Activated CD8-positive, alpha-beta T cell treated with anti-CD3 and anti-CD28 coated beads for 36 hours (primary cell): ENCODE data around the gene PRKACA. TPM values are rescaled to one million over a fixed set of nuclear protein-coding genes. Genes with fewer than 3 reads are reported as not detected.

ENCODE experiments used
- ATAC-seq: fragments of 200-7000 bp; cut with Tn5 transposase; one replicate; pipeline ENCODE4 v1.10.0; 2021; ENCODE audit warnings: mild to moderate bottlenecking, moderate library complexity
- CTCF ChIA-PET: fragments of 350-600 bp; sonication (Branson Sonifier 250); formaldehyde crosslinking; loops from one replicate; lab custom pipeline; 2021; ENCODE audit warnings: antibody characterized with exemption; lab: Charles Lee
- POLR2A ChIA-PET: fragments of 350-600 bp; sonication (Branson Sonifier 250); formaldehyde crosslinking; loops from one replicate; lab custom pipeline; 2021; ENCODE audit warnings: antibody characterized with exemption; lab: Charles Lee
- DNase-seq: peaks from one replicate; pipeline ENCODE4 v3.0.0-alpha.2; 2020
- H3K27ac Mint-ChIP-seq: one replicate; pipeline ENCODE4 v1.8.0; 2021; ENCODE audit warnings: mild to moderate bottlenecking, mixed read lengths
- H3K27me3 Mint-ChIP-seq: one replicate; pipeline ENCODE4 v1.8.0; 2021; ENCODE audit warnings: mixed read lengths
- H3K36me3 Mint-ChIP-seq: one replicate; pipeline ENCODE4 v1.8.0; 2021; ENCODE audit warnings: low read depth, mixed read lengths
- H3K4me1 Mint-ChIP-seq: one replicate; pipeline ENCODE4 v1.8.0; 2021; ENCODE audit warnings: low read depth, mixed read lengths
- H3K4me3 Mint-ChIP-seq: one replicate; pipeline ENCODE4 v1.8.0; 2021; ENCODE audit warnings: mild to moderate bottlenecking, moderate library complexity, mixed read lengths
- H3K9me3 Mint-ChIP-seq: one replicate; pipeline ENCODE4 v1.8.0; 2021; ENCODE audit warnings: mixed read lengths
- intact Hi-C: fragments of 100-400 bp; cut with micrococcal nuclease; formaldehyde crosslinking; loops from one replicate; pipeline ENCODE4 v1.10.0; 2022
- total RNA-seq, 2 experiments: library from RNA; stranded (reverse); gene quantifications; one replicate each; pipeline ENCODE4 v1.2.3, GENCODE V29; 2021
- TF ChIP-seq, protein P1 (sequence below): fragments of 200-600 bp; IDR thresholded peaks from one replicate; pipeline ENCODE4 v1.8.0; 2022; ENCODE audit warnings: antibody characterized with exemption, mild to moderate bottlenecking

Gene PRKACA
- total RNA-seq, 2 experiments from 2014 or later, result 61.0 to 61.5 TPM

DNA sequence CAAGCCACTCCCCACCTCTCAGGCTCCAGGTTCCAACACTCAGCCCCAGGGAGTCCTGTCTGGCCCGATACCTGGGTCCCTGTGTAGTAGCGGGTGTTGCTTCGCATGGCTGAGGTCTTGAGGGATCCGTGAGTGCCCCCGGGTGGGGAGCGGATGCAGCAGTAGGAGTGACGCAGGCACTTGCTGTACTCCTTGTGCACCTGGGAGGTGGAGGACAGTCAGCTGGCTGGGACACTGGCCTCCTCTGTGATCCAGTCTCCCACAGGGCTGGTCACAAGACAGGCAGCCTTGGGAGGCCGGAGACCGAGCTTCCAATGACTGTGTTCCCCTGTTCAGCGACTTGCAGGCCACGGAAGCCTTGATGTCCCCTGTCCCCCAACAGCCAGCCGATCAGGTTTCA is 35.2 kb upstream of the PRKACA start:
- CTCF ChIA-PET, result interaction anchor here (1.0 kb wide), 1 partner anchor 11 kb away, joined by 3 read pairs; no protein-coding TSS in a partner anchor
- no peaks in the 10 kb centered on the region for H3K27me3 Mint-ChIP-seq
- DNase-seq (no peak), ATAC-seq (no peak)
- H3K4me3 Mint-ChIP-seq, result no peak overlapping the region
- H3K27ac Mint-ChIP-seq, result no peak overlapping the region
- H3K4me1 Mint-ChIP-seq, result peaks cover 21% of the 10 kb centered on the region
- POLR2A ChIA-PET, result interaction anchor here (1.4 kb wide), 1 partner anchor 13 kb away, joined by 3 read pairs; no protein-coding TSS in a partner anchor
- intact Hi-C loops, result no loop called here
- no peaks in the 10 kb centered on the region for H3K36me3 Mint-ChIP-seq
- TF ChIP-seq, protein P1, sequence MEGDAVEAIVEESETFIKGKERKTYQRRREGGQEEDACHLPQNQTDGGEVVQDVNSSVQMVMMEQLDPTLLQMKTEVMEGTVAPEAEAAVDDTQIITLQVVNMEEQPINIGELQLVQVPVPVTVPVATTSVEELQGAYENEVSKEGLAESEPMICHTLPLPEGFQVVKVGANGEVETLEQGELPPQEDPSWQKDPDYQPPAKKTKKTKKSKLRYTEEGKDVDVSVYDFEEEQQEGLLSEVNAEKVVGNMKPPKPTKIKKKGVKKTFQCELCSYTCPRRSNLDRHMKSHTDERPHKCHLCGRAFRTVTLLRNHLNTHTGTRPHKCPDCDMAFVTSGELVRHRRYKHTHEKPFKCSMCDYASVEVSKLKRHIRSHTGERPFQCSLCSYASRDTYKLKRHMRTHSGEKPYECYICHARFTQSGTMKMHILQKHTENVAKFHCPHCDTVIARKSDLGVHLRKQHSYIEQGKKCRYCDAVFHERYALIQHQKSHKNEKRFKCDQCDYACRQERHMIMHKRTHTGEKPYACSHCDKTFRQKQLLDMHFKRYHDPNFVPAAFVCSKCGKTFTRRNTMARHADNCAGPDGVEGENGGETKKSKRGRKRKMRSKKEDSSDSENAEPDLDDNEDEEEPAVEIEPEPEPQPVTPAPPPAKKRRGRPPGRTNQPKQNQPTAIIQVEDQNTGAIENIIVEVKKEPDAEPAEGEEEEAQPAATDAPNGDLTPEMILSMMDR, result no peak
- no peaks in the 10 kb centered on the region for H3K9me3 Mint-ChIP-seq

- ChIA-PET CTCF (interaction anchor here (1.5 to 2.0 kb wide), 3 partner anchors 14 to 255 kb away, joined by 4 to 10 read pairs (median 9); partner anchors contain the start of gene ASF1B), POLR2A (interaction anchor here (1.0 to 1.3 kb wide), 3 partner anchors 10 to 327 kb away, joined by 3 to 4 read pairs (median 4); no protein-coding TSS in a partner anchor)
- intact Hi-C loops, result no loop called here
- no peak overlapping the region for H3K4me3 Mint-ChIP-seq
- DNase-seq (no peak), ATAC-seq (no peak)
- H3K27ac Mint-ChIP-seq, result no peak overlapping the region
- H3K9me3 Mint-ChIP-seq, result no peaks in the 10 kb centered on the region
- H3K27me3 Mint-ChIP-seq, result no peaks in the 10 kb centered on the region
- peaks cover 28% of the 10 kb centered on the region for H3K4me1 Mint-ChIP-seq
- TF ChIP-seq, protein P1, result no peak
- no peaks in the 10 kb centered on the region for H3K36me3 Mint-ChIP-seq
These were observed 33.5 kb upstream of the PRKACA start for GRCh38 chr19:14150770-14151661.

DNA sequence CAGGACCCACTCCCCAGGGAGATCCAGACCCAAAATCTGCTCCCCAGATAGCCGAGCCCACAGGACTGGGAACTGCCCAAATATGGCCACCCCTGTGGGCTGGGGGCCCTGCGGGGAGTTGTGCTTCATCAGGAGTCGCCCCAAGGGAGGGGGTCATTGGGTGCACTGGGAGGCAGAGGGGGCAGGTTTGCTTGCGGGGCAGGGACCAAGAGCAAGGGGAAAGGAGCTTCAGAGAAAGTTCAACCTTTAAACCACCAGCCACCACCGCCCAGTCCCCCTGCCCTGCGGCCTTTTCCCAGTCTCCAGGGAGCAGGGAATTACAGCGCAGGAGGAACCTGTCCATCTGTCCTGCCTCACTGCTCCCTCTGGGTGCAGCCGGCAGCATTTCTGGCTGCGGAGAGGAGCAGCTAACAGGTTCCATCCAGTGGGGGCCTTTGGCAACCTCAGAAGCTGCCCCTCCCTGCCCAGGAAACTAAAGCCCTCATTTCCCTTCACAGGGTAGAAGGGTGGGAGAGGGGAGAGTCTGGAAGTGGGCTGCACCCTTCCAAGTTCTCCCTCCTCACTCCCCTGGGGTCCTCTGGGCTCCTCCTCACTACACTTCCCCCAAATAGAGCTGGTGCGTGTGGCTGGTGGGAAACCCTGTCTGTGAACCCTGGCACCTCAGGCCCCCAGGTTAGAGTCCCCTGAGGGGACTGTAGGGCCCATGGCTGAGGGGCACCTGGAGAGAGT is 32.6 kb upstream of the PRKACA start:
- DNase-seq (no peak), ATAC-seq (no peak)
- ChIA-PET CTCF (interaction anchor here (1.3 to 2.0 kb wide), 4 partner anchors 14 to 255 kb away, joined by 3 to 10 read pairs (median 6); partner anchors contain the start of gene ASF1B), POLR2A (interaction anchor here (0.7 to 1.3 kb wide), 5 partner anchors 10 to 328 kb away, joined by 3 to 4 read pairs (median 3); no protein-coding TSS in a partner anchor)
- Mint-ChIP-seq H3K27me3 (no peaks in the 10 kb centered on the region), H3K4me1 (peaks cover 36% of the 10 kb centered on the region), H3K27ac (peak overlapping the region; percentile 88), H3K36me3 (no peaks in the 10 kb centered on the region), H3K4me3 (peak overlapping the region; percentile 60), H3K9me3 (no peaks in the 10 kb centered on the region)
- TF ChIP-seq, protein P1, result no peak
- intact Hi-C loops, result no loop called here

DNA sequence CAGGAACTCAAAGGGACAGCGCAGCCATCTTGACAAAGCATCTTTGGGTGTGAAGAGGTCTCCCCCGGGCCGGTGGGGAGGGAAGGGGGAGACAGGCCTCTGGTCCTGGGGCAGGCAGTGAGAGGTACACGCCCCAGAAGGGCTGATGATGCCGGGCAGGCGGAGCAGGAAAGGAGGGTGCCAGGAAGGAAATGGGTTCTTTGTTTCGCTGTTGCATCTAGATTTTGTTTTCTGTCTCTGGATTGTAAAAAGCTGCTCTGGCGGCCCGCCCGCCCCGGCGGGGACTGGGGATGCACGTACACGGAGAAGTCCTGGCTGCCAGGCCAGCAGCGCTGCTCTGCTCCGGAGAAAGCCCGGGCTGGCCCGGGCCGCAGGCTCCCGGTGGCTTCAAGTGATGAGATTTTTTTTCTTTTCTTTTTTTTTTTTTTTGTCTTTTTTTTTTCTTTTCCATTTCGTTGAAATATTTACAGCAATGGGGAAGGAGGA is 32.0 kb upstream of the PRKACA start:
- intact Hi-C loops, result no loop called here
- CTCF ChIA-PET, result interaction anchor here (1.1 to 2.0 kb wide), 5 partner anchors 13 to 256 kb away, joined by 3 to 10 read pairs (median 4); partner anchors contain the start of gene ASF1B
- Mint-ChIP-seq H3K36me3 (no peaks in the 10 kb centered on the region), H3K4me1 (peaks cover 38% of the 10 kb centered on the region), H3K4me3 (peak overlapping the region; percentile 60), H3K27me3 (no peaks in the 10 kb centered on the region), H3K9me3 (no peaks in the 10 kb centered on the region), H3K27ac (peak overlapping the region; percentile 88)
- ATAC-seq (peak; percentile 75), DNase-seq (peak; percentile 61)
- TF ChIP-seq, protein P1, result no peak
- POLR2A ChIA-PET, result interaction anchor here (0.6 to 1.3 kb wide), 4 partner anchors 11 to 182 kb away, joined by 3 to 4 read pairs (median 3); no protein-coding TSS in a partner anchor
